ENCODE measurements around the gene FLRT2.

The FLRT2 gene

DNA sequence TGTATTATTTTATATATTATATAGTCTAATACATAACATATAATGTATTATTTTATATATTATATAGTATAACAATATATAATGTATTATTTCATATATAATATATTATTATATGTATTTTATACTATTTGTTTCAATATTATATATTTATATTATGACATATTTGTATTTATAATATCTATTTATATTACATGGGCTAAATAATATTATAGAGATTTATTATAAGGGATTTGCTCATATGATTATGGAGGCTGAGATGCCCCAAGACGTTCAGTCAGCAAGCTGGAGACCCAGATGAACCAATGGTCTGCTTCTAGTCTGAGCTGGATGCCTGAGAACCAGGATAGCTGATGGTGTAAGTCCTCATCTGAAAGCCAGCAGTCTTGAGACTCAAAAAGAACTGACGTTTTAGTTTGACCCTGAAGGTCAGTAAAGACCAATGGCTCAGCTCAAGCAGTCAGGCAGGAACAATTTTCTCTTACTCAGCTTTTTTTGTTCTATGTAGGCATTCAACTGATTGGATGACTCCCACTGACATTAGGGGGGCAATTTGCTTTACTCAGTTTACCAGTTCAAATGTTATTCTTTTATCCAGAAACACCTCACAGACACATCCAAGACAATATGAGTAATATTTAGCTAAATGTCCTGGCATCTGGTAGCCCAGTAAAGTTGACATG lies 130.4 kb downstream of the FLRT2 start:
- no peak for DNase-seq (ENCODE audit: low spot score)

DNA sequence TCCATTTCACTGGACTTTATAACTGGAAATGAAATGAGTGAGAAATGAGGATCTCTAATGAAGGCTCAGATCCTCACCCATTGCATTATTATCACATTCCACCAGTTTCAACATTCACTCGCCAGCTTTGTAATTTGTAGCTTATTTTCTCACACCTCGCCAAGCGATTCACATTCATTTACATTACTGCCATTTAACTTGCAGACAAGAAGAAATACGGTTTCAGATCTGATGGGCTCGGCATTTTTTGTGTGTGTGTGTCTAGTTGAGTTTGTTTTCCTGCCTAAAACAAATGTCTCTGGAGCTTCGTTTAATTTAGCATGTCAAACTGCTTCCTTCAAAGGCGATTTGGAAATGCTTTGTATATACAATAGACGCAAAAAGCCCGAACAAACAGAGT lies 132.2 kb downstream of the FLRT2 start:
- DNase-seq (ENCODE audit: low spot score), result no peak

DNA sequence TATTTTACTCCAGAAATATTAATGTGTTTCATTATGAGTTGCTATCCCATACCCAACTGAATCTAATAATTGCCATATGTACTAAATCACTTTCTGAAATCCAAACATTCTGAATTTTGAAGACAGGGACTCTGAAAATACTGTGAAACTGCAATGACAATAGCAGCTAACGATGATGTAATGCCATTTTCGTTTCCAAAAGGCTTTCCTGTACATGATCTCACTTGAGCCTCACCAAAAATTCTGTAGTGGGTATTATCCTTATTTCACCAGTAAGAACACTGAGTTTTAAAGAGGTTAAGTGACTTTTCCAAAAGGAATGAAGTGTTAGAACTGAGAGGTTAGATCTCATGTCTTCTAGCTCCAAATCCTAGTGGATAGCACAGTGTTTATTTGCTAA lies 133.3 kb downstream of the FLRT2 start:
- DNase-seq (ENCODE audit: low spot score), result no peak

DNA sequence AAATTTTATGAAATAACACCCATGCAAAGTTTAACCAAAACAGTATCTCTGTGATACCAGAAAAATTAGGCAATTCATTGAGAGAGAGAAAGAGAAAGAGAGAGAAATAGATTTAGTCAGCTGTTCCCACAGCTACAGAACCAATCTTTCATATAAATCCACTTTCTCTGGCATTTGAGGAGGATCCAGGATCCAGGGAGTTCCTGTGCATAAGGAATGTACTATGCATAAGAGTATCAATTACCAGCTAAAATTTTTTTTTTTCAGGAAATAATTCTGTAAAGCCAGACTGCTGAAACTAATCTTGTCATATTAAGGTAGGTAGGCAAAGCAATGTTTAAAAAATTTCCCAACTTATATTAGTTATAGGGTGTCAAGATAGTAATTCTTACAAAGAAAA lies 133.7 kb downstream of the FLRT2 start:
- DNase-seq (ENCODE audit: low spot score), result no peak

DNA sequence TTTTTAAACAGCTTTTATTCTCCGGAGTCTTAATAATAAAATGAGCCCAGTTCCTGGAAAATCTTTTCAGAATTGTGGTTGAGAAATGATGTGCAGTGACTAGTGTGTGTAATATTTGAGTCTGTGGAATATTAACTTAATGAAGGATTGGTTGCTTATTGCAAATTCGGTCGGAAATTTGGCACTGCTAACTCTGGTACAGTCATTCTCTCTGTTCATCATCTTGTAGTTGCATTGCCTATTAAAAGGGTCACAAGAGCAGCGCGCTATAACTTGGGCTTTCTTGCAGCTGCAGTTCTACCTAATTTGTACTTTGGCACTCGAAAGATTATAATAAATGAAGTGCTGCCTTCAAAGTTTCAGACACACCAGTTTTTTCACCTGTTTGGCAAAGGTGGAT lies 146.0 kb downstream of the FLRT2 start:
- no peak for DNase-seq (ENCODE audit: low spot score)

DNA sequence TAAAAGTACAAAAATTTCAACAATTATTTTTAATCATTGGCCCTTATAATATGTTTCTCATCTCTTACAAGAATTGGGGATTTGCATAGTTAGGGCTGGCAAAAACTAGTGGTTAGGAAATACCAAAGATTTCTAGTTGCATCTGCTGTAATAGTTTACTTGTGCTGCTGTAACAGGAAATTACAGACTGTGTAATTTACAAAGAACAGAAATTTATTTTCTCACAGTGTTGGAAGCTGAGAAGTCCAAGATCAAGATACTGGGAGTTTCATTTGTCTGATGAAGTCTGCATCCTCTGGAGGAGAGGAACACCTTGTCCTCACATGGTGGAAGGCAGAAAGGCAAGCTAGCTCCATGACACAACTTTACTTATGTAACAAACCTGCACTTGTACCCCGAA lies 157.0 kb downstream of the FLRT2 start:
- no peak for DNase-seq (ENCODE audit: low spot score)

DNA sequence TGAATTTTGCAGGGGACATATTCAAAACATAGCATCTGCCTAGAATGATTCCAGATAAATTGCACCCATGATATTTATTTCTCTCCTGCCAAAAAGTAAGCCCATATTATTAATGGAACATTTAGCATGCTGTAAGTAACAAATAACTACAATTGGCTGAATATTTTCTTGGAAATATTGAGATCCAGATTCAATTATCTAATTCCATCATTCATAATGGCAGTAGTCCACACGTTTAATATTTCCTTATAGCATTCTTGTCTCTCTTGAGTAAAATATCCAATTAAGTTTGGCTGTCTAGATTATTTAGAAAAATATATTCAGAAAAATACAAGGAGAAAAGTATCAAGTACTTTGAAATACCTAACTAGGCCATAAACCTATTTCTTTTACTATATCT lies 157.5 kb downstream of the FLRT2 start:
- no peak for DNase-seq (ENCODE audit: low spot score)

DNA sequence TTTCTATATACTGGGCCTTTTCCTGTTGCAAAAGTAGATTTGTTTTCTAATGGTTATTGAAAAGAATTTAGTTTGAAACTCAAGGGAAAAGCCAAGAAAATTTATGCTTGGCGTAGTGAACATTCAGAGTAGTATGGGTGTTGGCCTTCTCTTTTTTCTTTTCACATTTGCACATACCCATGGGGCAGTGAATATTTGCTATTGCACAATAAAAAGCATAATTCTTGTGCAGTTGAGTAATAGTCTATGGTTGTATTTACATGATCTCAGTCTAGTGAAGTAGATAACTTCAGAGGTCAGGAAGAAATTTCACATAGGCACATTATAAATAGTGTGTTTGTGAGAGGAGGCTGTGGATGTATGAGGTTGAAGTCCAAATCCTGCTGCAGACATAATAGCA lies 158.1 kb downstream of the FLRT2 start:
- no peak for DNase-seq (ENCODE audit: low spot score)

DNA sequence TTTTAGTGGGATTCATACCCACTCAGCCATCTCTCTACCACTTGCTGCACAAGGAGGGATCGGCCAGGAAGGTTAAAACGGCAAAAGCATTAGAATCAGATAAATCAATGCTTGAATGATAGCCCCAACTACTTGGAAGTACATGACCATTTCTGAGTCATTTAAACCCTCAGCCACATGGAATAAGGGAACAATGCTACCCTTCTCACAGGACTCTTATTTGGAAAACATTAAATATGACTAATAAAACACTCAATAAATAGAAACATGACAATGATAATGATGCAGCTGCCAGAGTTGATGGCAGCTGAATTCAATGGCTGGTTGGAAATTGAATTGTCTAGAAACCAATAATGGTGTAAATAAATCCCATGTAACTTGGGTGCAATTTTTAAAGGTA lies 165.4 kb downstream of the FLRT2 start:
- no peak for DNase-seq (ENCODE audit: low spot score)

DNA sequence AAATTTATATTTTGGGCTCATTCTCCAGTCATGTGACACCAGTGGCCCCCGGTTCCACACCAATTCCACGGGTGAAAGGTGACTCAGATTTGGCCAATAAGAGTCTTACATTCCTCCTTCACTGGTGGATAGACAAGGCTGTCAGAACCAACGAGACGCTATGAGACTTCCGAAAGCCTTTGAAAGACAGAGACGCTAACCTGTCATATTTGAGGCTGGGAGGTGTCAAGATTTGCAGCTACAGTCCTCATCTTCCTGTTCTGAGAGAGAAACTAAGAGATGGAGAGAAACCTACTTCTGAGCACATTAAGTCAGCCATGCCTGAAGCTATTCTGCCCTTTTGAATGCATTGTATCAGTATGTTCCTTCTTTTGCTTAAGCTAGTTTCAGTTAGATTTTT lies 171.2 kb downstream of the FLRT2 start:
- DNase-seq (ENCODE audit: low spot score), result no peak

DNA sequence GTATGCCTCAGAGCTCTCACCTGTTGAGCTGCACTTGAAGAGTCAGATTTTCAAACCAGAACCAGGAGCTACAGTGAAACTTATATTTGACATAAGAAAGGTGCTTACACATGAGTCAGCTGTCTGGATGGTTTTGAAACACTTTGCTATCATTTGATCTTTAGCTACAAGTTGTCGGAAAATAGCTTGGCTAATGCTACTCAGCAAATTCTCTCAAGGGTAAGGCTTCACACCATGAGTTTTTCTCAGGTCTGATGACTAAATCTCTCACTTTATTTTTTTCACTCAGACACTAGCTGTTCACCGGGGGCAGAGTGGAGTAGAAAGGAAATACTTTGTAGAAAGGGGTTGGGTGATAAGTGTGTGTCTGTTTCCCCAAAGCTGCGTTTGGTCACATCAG lies 171.8 kb downstream of the FLRT2 start:
- no peak for DNase-seq (ENCODE audit: low spot score)

DNA sequence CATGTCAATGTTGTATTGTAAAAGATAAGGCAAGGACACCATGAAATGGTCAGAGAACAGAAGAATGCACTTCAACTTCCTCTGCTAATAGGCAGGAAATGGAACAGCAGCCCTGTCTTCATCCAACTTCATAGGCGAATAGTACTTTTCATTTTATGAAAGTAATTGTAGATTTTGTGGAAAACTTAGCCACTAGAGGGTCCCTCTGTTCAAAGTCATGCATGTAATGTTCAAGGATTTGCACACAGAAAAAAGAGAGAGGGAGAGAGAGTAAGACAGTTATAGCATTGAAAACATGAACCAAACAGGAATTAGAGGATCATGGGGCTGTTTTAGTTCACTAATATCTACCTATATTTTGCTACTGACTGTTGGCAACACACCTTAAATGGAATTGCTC lies 172.2 kb downstream of the FLRT2 start:
- no peak for DNase-seq (ENCODE audit: low spot score)

DNA sequence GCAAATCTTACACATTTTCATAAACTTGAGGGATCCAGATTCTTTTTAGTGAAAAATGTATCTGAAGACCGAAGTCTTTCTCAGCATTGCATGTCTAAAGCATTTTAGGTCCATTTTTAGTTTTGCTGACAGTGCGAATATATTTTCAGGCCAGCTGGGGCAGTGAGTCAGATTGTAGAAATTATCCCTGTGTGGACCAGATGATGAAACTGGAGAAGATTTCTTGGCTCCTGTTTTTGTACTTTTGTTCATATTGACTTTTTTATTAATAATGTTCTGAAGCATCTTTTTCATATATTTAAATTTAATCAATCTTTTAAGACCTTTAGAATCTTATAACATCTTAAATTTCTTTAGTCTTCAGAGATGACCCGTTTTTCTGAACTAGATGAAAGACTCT lies 173.1 kb downstream of the FLRT2 start:
- no peak for DNase-seq (ENCODE audit: low spot score)

Measured in NAMALWA (cell line).